Measurements from ENCODE around the gene C17orf67.
A peak's percentile ranks its signal among the peaks of the same experiment; 100 is the strongest.

Gene C17orf67

DNA sequence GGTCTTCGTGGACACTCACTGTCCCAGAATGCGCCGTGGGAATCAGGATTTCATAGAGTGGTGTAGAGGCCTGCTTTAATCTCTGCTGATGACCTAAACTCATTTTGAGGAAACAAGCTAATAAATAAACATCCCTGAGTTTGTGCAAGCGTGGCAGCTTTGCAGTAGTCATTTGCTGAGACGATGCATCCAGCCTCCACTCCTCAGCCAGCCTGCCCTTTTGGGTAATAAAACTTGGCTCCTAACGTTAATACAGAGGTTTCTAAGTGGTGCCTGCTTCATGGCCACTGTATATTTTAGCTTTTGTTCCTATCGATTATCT, 1.5 kb upstream of the C17orf67 start:
- no peak for DNase-seq (ENCODE audit: low read depth)
- TF ChIP-seq, protein P1, sequence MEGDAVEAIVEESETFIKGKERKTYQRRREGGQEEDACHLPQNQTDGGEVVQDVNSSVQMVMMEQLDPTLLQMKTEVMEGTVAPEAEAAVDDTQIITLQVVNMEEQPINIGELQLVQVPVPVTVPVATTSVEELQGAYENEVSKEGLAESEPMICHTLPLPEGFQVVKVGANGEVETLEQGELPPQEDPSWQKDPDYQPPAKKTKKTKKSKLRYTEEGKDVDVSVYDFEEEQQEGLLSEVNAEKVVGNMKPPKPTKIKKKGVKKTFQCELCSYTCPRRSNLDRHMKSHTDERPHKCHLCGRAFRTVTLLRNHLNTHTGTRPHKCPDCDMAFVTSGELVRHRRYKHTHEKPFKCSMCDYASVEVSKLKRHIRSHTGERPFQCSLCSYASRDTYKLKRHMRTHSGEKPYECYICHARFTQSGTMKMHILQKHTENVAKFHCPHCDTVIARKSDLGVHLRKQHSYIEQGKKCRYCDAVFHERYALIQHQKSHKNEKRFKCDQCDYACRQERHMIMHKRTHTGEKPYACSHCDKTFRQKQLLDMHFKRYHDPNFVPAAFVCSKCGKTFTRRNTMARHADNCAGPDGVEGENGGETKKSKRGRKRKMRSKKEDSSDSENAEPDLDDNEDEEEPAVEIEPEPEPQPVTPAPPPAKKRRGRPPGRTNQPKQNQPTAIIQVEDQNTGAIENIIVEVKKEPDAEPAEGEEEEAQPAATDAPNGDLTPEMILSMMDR (IDR thresholded peaks at IDR 0.05; ENCODE audit: insufficient read depth, low read depth, low read length, missing control alignments), result no peak

GRCh38 chr17:56834380-56835263, 902 bp upstream of the C17orf67 start:
- peak overlapping the region; percentile 69 for H3K4me3 ChIP-seq (ENCODE audit: low read length)
- TF ChIP-seq, protein P1 (IDR thresholded peaks at IDR 0.05; ENCODE audit: insufficient read depth, low read depth, low read length, missing control alignments), result no peak
- peak; percentile 49 for DNase-seq (ENCODE audit: low read depth)

More for the DNA sequence above, 1.5 kb upstream of the C17orf67 start:
- peak overlapping the region; percentile 69 for H3K4me3 ChIP-seq (ENCODE audit: low read length)

- TF ChIP-seq, protein P1 (IDR thresholded peaks at IDR 0.05; ENCODE audit: insufficient read depth, low read depth, low read length, missing control alignments), result no peak
- DNase-seq (ENCODE audit: low read depth), result peak; percentile 92
- H3K4me3 ChIP-seq (ENCODE audit: low read length), result peak overlapping the region; percentile 70
These were observed 487 bp downstream of the C17orf67 start for GRCh38 chr17:56833057-56833808.

DNA sequence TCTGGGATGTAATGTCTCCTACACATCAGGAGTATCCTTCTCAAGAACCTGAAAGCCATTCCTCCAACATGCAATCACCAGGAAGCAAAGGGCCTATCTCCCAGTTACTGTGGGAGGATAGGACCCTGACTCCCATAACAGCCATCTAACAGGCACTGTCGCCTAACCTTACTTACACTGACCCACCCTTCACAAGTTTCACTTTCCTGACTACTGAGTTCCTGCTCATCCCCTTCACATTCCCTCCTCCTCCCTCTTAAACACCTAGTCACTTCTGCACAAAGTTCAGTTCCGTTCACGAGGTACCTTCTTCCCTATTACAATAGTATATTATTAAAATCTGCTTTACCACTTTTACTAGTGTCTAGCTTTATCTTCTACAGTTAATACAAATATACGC, 1.3 kb downstream of the C17orf67 start:
- TF ChIP-seq, protein P1 (IDR thresholded peaks at IDR 0.05; ENCODE audit: insufficient read depth, low read depth, low read length, missing control alignments), result no peak
- H3K4me3 ChIP-seq (ENCODE audit: low read length), result peak overlapping the region; percentile 70
- DNase-seq (ENCODE audit: low read depth), result no peak

- no peak overlapping the region for H3K4me3 ChIP-seq (ENCODE audit: low read length)
- TF ChIP-seq, protein P1 (IDR thresholded peaks at IDR 0.05; ENCODE audit: insufficient read depth, low read depth, low read length, missing control alignments), result no peak
- DNase-seq (ENCODE audit: low read depth), result no peak
These were observed 2.2 kb downstream of the C17orf67 start for GRCh38 chr17:56831369-56832095.

DNA sequence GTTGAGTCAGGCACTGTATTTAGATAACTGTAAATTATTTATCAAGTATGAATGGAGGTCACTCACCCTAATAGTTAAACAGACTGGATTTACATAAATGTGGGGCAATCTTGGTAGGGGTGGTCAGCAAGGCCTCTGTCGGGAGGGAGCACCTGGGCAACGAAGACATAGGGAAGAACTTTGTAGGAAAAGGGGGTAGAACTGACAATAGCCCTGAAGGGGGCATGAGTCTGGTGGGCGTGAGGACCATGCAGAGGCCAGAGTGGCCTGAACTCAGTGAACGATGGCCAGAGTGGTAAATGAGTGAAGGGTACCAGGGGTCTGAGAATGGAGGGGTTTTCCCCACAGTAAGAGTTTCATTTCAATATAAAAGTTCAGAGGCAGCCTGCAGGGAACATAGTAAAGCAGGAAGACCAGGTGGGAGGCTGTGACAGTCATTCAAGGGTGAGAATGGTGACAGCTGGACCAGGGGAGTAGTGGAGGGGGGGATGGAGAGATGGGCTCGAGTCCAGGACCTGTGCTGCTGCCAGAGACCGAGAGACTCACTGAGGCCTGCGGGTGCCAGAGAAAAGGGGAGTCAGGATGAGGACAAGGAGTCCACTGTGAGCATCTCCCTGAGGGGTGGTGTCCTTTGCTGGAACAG, 2.9 kb downstream of the C17orf67 start:
- H3K4me3 ChIP-seq (ENCODE audit: low read length), result no peak overlapping the region
- no peak for DNase-seq (ENCODE audit: low read depth)
- TF ChIP-seq, protein P1 (IDR thresholded peaks at IDR 0.05; ENCODE audit: insufficient read depth, low read depth, low read length, missing control alignments), result no peak

Data from epithelial cell of esophagus (primary cell).